SK-N-MC (cell line): Measurements from ENCODE around the gene CSMD2.

ENCODE experiments used
- EZH2 ChIP-seq: fragments of 200-600 bp; sonication (generic); IDR thresholded peaks from one replicate; pipeline ENCODE4 v1.6.1; 2017; ENCODE audit warnings: antibody characterized with exemption
- POLR2AphosphoS5 ChIP-seq: IDR thresholded peaks from 2 replicates; pipeline ENCODE4 v1.6.1; 2012; ENCODE audit warnings: mild to moderate bottlenecking, low read depth, low read length, borderline replicate concordance

GRCh38 chr1:33661811-33662454 is 503.1 kb downstream of the CSMD2 start:
- no peak for TF ChIP-seq EZH2
- no peak for TF ChIP-seq POLR2AphosphoS5
